NCI-H1436 treated with DMSO at 0.1 percent for 48 hours (cell line): ENCODE results near the gene ZSWIM6.

Source experiments
- DNase-seq: peaks from one replicate; lab custom pipeline; 2025; lab: John Stamatoyannopoulos, UW

ZSWIM6 gene

DNA sequence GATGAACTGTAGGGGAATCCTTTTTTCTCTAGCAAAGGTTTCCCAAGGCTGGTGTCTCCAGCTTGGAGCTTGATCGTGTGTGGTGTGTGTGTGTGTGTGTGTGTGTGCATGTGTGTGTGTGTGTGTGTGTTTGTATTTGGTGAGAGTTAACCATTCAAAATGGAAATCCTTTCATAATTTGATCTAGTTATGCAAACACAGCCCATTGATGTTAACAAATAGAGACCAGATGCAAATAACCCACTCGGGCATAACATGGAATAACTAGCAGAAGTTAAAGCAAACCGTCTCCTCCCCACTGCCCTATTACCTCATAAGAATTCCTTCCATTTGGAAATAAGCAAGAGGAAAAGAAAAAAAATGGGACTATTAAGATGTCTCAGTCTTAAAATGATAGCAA, 24.9 kb upstream of the ZSWIM6 start:
- DNase-seq = no peak

DNA sequence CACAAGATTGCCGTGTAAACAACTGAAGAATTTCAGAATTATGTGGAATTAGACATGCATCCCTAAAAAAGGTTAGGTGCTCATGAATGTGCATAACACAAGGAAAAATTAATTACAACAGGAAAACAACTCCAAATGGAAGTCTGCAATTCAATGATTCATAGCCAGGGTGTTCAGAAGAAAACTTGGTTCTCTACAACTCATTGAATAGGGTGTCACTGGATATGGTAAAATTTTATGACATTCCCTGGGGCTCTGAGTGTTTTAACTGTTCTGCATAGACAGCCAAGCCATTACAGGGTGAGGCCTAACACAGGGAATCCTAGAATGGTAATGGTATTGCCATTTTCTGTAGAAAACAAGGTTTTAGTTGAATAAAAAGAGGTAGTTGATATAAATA, 24.4 kb upstream of the ZSWIM6 start:
- no peak for DNase-seq

DNA sequence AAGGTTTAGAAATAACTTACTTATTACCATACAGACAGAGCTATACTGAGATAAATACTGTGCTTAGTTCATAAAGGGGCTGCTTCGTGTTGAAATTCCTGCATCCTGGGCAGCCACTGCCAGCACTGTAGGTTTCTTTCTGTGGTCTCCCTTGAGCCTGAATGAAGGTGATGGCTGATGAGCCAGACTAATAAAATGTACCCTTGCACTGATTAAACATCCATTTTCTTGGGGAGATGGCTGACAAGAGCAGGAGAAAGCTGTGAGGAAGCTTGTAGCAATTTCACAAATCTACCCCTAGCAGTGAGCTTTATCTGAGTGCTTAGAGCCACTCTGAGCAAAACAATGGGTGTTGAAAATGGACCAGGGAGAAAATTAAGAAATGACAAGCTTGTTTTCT, 23.3 kb upstream of the ZSWIM6 start:
- DNase-seq = no peak

DNA sequence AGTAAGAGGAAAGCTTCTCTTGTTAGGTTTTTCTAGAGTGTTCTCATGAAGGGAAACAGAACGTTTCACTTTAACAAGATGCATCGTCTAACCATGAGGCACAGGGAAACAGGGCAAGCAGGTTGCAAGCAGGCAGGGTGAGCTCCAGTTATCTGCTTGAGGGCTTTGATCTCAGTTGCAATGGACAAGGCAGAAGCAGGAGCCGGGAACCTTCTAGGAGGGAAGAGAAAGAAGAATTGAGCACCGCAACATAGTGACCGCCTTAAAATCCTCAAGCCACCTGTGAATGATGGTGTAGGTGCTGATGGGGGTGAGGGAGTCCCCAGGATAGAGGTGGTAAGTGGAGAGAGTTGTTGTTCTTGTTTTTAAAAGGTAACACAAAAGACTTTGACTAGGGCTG, 22.9 kb upstream of the ZSWIM6 start:
- no peak for DNase-seq

DNA sequence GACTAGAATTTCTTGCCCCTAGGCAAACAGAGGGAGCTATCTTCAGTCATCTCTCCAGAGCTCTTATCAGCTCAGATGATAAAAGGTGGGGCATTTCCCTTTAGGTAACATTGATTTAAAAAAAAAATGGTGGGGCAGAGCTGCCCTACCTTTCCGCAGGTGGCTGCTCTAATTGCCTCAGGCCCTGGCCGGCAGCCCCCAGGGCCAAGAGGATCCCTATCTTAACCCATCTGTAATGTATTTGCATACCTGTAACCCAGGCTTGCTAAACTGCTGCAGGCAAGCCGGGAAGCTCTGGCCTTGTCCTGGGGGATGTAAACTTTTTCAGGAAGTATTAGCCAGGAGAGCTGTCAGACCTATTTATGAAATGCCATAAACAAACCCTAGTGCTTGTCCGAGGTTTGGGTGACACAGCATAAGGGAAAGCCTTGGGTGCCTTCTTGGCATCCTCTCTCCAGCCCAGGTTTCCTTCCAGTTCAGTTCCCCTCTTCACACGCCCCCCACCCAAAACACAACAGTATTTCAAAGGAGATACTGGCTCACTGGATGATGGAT, 20.9 kb upstream of the ZSWIM6 start:
- no peak for DNase-seq

DNA sequence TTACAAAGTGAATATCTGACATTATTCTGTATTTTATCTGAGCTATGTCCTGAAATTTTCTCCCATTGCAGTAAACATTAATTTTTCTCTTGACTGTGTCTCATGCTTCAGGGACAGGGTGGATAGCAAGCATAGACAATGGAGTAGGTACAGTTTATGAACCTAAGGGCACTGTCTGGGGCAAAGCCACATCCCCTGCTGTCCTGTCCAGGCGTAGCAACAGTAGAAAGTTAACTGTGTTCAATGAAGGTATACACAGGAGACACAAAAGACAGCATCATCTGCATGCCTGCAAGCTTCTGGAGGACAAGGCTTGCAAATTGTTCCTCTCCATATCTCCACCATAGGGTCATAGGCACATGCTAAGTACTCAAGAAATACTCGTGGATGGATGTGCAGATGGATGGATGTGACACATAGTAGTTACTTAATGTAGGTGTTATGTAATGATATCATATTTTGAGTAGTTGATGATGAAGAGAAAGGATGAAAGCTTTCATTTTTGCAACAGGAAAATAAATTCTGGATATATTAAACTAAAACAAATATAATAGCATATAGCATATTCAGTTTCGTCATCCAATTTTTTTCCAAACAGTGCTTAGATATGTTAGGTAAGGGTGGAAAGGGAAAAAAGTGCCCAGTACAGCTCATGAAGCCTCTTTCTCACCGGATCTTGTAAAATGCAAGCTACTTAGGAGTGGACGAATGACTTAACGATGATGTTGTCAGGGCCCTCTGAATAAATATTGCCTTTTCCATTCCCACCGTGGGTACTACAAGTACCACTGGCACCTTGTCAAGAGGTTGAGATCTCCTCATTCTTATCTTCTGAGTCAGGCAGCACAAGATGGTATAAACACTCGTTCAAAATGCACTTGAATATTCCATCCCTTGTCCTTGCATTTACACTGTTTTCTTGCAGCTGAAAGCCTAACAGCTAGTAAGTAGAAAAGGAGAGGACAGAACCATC, 19.9 kb upstream of the ZSWIM6 start:
- no peak for DNase-seq

DNA sequence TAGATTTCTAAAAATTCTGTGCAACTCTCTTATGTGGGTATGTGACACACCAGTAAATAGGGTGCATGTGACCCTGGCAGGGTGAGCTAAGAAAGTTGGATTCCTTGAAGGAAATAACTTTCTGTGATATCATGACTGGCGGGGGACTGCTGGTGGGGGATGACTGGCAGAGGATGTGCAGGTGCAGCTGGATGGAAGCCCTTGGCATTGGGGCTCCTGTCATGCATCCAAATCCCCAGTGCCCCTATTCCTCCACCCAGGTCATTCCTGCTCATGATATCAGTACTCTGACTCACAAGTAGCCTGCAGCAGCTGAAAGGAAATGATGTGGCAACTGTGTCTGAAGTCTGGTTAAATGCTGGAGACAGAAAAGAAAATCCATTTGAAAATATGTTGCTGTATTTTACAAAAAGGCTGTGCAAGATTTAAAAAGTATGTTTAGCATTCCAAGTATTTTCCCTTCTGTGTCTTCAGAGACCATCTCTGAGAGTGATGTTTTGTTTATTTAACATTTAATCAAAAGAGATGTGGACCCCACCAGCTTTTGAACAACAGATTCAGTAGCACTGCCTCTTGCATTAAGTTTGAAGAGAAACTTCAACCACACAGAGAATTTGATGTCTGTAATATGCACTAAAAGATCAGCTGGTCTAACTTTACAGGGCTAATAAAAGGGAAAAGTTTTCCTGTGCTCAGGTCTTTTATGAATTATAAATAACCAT, 17.9 kb upstream of the ZSWIM6 start:
- DNase-seq = no peak

DNA sequence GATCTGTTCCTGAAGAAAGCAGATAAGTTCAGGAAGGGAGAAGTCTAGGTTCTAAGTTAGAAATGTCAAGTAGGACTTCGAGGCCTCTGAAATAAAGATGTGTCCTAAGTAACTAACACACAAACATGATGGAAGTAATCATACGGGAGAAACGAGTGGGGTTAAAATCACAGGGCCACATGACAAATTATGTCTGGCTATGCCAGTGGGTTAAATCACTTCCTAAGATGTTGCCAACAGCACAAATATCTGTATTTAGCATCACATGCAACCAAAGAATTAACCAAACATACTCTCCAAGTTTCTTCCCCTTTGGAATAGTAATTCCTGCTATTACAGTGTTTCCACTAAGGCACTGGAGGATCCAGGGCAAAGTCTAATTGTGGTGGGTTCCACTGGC, 13.7 kb upstream of the ZSWIM6 start:
- DNase-seq = no peak

DNA sequence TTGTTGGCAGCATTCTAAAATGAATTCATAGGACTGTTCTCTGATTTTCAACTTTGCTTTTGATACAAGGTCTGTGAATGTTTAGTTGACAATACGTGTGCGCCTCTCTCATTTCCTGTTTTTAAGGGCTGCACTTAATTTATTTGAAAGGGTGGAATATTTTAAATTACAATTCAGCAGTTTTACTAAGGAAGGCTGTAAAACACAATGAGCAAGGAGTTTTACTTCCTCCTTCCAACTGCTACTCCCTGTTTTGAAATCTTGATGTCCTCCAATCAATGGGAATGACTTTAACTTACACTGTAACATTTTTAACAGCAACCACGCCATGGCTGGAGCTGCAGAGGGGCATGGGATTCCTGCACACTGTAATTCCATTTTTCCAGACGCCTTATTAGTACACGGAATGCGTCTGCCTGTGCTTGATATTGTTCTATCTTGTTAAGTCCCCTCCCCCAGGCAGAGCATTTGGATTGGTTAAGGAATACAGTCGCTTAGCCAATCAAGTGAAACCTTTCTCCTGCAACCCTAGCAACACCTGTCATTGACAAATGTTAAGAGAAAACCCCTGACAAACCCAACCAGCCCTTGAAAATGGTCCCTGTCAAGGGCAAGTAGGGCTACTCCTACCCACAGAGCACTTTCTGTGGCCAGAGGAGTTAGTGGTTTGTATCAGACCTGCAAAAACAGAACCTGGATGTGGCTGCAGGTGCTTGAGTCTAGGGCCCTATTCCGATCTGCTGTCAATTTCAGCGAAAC, 12.5 kb upstream of the ZSWIM6 start:
- DNase-seq = no peak

DNA sequence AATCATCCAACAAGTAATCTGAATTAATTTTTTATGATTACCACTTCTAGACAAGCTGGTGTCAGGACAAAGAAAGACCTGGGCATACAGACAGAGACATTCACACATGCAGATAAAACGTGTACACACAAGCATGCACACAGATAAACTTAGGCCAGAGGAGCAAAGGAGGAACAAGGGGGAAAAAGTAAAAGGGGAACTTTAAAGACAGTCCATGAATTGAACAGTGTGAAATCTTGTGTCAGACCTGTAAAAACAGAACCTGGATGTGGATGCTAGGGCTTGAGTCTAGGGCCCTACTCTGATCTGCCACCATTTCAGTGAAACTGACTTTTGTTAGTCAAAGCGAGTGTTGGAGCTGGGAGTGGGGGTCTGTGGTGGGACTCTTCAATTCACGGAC, 11.2 kb upstream of the ZSWIM6 start:
- no peak for DNase-seq

DNA sequence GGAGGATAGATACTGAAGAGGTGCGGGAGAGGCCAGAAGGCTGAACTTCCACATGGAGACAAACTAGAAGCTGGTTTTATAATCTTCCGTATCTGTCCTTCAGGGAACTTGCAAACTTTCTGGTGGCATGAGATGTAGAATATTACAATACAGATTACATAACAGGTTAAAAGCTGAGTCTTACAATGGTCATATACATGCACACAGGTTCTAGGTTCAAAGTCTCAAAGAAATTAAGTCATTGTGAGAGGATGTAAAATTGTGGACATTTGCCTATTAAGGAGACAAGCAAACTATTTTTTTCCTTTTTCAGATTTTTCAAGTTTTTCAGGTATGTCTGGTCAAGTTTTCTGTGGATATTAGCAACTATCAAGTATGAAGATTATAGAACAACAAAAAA, 10.4 kb upstream of the ZSWIM6 start:
- DNase-seq = no peak

DNA sequence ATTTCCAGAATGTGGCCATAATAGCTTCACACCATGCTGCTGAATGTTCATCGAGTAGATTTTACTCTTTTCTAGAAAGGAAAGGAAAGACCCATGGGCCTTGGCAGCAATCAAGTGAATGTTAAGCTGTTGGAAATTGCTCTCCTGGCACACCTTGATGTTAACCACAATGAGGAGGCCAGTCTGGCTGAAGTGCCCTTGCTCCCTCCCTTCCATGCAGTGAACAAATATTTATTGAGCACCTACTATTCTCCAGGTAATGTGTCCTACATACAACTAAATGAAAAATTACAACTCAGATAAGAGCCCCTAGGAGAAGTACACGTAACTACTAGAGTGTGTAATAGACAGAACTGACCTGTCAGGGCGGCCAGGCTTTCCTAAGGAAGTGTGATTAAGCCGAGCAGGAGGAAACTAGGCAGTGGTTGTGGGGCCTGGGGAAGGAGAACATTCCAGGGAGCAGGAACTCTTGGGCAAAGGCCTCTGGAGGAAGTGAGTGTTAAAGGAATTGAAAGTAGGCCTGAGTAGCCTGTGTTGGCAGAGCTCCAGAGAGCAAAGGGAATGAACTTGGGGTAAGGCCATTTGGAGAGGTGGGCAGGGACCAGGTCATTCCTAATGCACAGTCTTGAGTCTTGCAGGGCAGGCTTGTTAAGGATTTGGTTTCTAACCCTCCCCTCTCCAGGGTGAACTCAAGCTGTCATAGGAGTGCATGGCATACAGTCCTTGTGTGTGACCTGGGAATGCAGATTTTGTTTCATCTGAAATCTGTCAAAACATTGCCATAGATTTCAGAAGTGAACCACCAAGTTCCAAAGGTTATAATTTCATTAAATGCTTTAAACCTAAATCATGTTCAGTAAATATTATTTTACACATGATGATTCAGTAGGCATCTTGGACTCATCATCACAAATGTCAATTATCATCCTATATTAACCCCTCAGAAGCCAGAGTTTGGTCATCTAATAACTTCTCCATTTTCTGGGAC, 9.0 kb upstream of the ZSWIM6 start:
- no peak for DNase-seq

DNA sequence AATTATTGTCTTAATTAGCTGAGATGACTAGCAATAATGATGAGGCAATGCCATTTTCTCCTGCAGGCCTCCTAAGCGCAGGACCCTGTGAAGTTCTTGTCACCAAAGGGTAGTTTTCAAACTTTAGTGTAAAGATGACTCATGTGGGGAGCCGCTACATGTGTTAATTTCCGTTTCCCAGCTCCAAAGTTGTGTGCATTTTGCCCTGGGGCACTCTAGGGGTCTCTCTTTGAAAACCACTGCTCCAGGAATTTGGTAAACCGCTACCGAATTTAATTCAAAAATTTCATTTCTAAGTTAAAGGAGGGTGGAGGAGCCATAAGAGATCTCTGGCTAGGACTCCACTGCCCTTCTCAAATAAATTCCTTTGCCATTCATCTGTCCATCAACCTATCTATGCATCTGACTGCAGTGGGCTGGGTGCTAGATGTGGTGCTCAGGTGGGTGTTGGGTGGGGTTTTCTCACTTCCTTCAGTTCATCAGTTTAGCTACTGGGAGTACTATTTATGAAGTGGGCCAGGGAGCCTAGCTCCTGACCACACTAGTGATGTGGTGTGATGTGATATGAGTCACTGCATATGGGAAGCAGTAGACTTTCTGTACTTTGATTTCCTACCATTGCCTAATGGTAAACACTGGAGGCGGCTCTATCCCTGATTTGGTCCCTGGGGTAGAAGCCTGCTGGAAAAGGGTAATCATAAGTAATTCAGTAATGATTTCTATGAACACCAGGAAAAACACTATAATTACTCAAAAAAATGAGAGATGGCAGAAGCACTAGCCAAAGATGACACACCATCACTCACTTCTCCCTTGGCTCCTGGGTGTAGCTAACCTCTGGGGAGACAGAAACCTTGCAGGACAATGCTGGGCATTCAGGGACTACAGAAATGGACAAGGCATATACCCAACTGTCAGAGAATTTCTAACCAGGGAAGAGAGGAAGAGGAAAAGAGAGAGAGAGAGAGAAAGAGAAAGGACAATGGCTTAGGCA, 4.0 kb upstream of the ZSWIM6 start:
- no peak for DNase-seq

DNA sequence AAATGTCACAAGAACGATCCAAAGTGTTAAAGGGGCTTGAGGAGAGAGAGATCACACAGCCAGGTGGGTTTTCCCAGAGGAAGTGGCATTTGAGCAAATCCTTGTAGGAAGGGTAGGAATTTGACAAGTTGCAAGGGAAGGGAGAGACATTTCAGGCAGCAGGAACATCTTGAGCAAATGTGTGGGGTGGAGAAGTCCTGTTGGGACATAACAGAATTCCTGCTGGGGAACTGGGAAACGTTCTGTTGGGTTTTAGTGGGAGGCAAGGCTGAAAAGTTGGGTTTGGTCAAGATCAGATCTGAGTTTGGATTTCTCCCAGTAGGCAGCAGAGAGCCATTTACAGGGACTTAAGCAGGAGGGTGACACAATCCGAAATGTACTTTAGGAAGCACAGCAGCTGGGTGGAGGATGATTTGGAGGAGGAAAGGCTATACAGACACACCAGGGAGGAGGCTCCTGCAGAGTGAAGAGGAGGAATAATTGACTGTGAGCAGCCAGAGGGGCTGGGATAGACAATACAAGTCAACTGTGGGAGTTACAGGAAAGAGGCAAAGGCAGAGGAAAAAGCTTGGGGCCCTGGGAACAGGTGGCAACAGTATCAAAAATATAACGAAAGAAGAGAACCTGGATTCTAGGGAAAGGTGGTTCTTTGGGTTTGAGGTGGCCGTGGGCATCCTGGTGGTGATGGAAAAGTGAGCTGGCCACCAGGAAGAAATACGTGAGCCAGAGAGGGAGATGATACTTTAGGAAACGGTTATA, 3.1 kb upstream of the ZSWIM6 start:
- no peak for DNase-seq

DNA sequence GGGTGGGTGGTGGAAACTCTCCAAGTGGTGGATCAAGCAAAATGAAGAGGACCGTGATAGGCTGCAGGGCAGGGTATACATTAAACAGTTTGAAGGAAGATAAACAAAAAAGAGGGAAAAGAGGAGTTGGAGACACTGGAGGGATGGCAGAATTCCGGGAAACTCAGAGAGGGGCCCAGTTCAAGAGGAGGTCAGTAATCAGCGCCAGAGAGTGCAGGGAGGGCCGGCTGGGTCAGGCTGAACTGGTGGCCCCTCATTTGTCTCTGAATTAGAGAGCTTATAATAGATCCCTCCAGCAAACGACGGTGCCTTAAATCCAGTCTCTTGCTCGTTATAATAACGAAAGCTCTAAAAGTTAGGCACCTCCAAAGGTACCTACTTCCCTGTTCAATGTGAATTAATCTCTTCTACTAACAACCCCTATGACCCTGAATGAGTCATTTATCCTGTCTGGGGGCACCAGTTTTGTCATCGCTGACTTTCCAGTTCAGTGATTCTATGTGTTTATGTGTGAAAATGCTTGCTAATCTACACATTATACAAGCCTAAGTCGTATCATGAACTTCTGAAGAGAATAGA, 2.4 kb upstream of the ZSWIM6 start:
- DNase-seq = no peak

DNA sequence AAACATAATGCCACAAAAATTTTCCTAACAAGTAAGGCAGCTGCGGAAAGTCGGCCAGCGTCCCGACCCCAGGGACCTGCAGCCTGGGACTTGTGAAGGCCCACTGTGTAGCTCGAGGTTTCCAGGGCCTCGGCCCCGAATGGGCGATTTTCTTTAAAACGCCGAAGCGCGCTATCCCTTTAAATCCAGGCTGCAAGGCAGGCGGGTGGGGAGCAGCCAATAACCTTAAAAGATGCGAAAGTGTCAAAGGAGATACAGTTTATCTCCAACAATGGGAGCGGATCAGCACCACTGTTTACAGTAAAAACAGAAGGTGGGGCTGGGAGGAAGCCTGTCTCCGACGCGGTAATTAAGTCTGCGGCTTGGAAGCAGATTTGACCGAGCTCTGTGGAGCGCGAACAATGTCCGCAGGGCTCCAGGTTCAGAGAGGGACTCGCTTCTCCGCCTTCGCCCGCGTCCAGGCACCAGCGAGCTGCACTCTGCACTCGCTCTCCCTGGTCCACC, 1.7 kb upstream of the ZSWIM6 start:
- no peak for DNase-seq

DNA sequence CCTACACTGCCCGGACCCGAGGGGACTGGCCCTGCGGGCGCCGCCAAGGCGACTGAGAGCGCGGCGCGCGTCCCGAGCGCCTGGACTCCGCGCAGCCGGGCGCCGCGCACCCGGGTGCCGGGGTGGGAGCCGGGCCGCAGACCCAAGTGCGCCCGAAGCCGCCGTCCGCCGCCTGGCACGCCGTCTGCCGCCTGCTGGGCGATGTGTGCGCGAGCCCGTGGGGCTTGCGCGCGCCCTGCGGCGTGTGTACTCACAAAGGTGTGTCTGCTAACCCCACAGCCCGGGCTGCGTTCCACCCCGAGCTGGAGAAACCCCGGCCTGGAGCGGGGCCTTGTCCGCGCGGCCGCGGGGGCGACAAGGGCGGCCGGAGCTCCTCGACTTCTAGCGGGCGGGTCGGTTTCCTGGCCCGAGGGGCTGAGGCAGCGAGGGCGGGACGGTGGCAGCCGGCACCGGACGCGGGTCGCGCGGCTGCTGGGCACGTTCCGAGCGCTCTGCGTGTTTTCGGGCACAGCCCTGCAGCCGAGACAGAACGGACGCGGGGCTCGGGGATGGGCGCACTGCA, 1.1 kb upstream of the ZSWIM6 start:
- DNase-seq = no peak

DNA sequence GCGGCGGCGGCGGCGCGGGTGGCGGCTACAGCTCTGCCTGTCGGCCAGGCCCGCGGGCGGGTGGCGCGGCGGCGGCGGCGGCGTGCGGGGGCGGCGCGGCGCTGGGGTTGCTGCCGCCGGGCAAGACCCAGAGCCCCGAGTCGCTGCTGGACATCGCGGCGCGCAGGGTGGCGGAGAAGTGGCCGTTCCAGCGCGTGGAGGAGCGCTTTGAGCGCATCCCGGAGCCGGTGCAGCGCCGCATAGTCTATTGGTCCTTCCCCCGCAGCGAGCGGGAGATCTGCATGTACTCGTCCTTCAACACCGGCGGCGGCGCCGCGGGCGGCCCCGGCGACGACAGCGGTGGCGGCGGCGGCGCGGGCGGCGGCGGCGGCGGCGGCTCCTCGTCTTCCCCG, 296 bp downstream of the ZSWIM6 start:
- no peak for DNase-seq
